Esophagus muscularis mucosa (tissue), 4 donors: Measurements from ENCODE around the gene PNCK.

ENCODE experiments used
- EP300 ChIP-seq: sonication (generic); formaldehyde crosslinking; IDR thresholded peaks from one replicate; pipeline ENCODE4 v1.6.1; 2017; ENCODE audit warnings: antibody characterized with exemption
- POLR2A ChIP-seq: fragments of 450-650 bp; IDR thresholded peaks from one replicate; pipeline ENCODE4 v1.6.1; 2017; ENCODE audit warnings: antibody characterized with exemption, moderate library complexity, mild to moderate bottlenecking, low read depth
- POLR2AphosphoS5 ChIP-seq, 2 donors: sonication (generic); formaldehyde crosslinking; IDR thresholded peaks; one replicate each; pipeline ENCODE4 v1.6.1; 2017; ENCODE audit warnings: antibody characterized with exemption in 2 of 2
- TF ChIP-seq, protein P1 (sequence below), 3 experiments: fragments of 200-600 bp in 2 of 3; fragments of 450-650 bp in 1 of 3; sonication (generic) in 2 of 3; IDR thresholded peaks; one replicate each; pipeline ENCODE4 v1.5.1; 2017 to 2019; ENCODE audit warnings: antibody characterized with exemption in 3 of 3, mild to moderate bottlenecking in 2 of 3, moderate library complexity in 1 of 3

DNA sequence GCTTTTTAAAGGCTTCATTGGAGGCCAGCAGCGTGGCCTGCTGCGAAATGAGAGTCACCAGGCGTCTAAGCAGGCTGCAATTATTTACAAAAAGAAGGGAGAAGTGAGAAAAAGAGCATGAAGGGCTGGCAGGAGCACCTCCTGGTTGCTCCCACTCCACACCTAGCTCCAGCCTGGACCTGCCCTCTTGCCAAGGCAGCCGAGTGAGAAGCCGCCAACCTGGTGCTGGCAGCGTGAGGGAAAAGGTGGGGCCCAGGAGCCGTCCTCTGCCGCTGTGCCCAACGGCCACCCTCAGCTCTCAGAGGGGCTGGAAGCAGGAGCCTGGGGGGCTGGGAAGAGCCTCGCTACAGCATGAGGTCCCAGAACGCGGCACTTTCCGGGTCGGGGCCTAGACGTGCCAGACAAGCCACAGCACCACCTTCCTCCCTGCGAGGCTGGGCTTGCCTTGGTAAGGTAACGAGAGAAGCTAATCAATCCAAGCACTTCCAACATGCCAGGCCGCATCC lies 30.5 kb upstream of the PNCK start:
- TF ChIP-seq, protein P1, sequence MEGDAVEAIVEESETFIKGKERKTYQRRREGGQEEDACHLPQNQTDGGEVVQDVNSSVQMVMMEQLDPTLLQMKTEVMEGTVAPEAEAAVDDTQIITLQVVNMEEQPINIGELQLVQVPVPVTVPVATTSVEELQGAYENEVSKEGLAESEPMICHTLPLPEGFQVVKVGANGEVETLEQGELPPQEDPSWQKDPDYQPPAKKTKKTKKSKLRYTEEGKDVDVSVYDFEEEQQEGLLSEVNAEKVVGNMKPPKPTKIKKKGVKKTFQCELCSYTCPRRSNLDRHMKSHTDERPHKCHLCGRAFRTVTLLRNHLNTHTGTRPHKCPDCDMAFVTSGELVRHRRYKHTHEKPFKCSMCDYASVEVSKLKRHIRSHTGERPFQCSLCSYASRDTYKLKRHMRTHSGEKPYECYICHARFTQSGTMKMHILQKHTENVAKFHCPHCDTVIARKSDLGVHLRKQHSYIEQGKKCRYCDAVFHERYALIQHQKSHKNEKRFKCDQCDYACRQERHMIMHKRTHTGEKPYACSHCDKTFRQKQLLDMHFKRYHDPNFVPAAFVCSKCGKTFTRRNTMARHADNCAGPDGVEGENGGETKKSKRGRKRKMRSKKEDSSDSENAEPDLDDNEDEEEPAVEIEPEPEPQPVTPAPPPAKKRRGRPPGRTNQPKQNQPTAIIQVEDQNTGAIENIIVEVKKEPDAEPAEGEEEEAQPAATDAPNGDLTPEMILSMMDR (IDR thresholded peaks at IDR 0.05) = no peak
- no peak for TF ChIP-seq POLR2A
- no peak for TF ChIP-seq POLR2AphosphoS5 (IDR thresholded peaks at IDR 0.05)
- no peak for TF ChIP-seq EP300
